Measurements from ENCODE around the gene SAMD14. TPM values are rescaled to one million over a fixed set of nuclear protein-coding genes. Genes with fewer than 3 reads are reported as not detected.

The SAMD14 gene
- total RNA-seq, 2 donors from 2014 or later = 2.5 to 7.4 TPM

- Histone ChIP-seq H3K4me1 (replicated peaks) (peaks cover 5% of the 10 kb centered on the region), H3K27me3 (replicated peaks; ENCODE audit: insufficient read depth) (no peaks in the 10 kb centered on the region), H3K27ac (peak overlapping the region; percentile 7 to 77), H3K36me3 (no peaks in the 10 kb centered on the region), H3K4me3 (no peak overlapping the region), H3K9me3 (no peaks in the 10 kb centered on the region)
- no peak for DNase-seq (ENCODE audit: low spot score)
- 21% methylated on average over 1 of the region's 1 CpG for WGBS
- TF ChIP-seq POLR2AphosphoS5 (IDR thresholded peaks at IDR 0.05) (no peak), CTCF (IDR thresholded peaks at IDR 0.05) (no peak), POLR2A (IDR thresholded peaks at IDR 0.05) (no peak)
- intact Hi-C loops (cut with DNase I) = loop anchor here (5.0 to 10.0 kb wide), 2 partner anchors 37 to 60 kb away; partner anchors contain the start of gene PDK2
Observed at GRCh38 chr17:50154604-50155003, 24.6 kb upstream of the SAMD14 start.

GRCh38 chr17:50153650-50154575 lies 24.0 kb upstream of the SAMD14 start:
- Histone ChIP-seq H3K4me3 (no peak overlapping the region), H3K27me3 (replicated peaks; ENCODE audit: insufficient read depth) (no peaks in the 10 kb centered on the region), H3K36me3 (no peaks in the 10 kb centered on the region), H3K4me1 (replicated peaks) (peaks cover 5% of the 10 kb centered on the region), H3K27ac (peak overlapping the region; percentile 24 to 77), H3K9me3 (no peaks in the 10 kb centered on the region)
- WGBS = 41% methylated on average over 16 of the region's 16 CpGs
- intact Hi-C loops (cut with DNase I) = loop anchor here (5.0 to 10.0 kb wide), 2 partner anchors 37 to 59 kb away; partner anchors contain the start of gene PDK2
- peak; percentile 47 for DNase-seq (ENCODE audit: low spot score)
- TF ChIP-seq POLR2AphosphoS5 (IDR thresholded peaks at IDR 0.05) (peak; percentile 75), CTCF (IDR thresholded peaks at IDR 0.05) (no peak)

GRCh38 chr17:50152736-50153135 lies 22.8 kb upstream of the SAMD14 start:
- H3K4me3 ChIP-seq = no peak overlapping the region
- 78% methylated on average over 7 of the region's 7 CpGs for WGBS
- H3K4me1 ChIP-seq (replicated peaks) = peaks cover 17% of the 10 kb centered on the region
- H3K9me3 ChIP-seq = no peaks in the 10 kb centered on the region
- peak overlapping the region; percentile 77 to 90 for H3K27ac ChIP-seq
- H3K27me3 ChIP-seq (replicated peaks; ENCODE audit: insufficient read depth) = no peaks in the 10 kb centered on the region
- no peaks in the 10 kb centered on the region for H3K36me3 ChIP-seq
- intact Hi-C loops (cut with DNase I) = loop anchor here (5.0 to 10.0 kb wide), 2 partner anchors 35 to 58 kb away; partner anchors contain the start of gene PDK2
- DNase-seq (ENCODE audit: low spot score) = no peak
- TF ChIP-seq POLR2AphosphoS5 (IDR thresholded peaks at IDR 0.05) (no peak), CTCF (IDR thresholded peaks at IDR 0.05) (no peak), POLR2A (IDR thresholded peaks at IDR 0.05) (no peak)

GRCh38 chr17:50151937-50152547 lies 22.1 kb upstream of the SAMD14 start:
- DNase-seq (ENCODE audit: low spot score) = peak; percentile 91
- H3K27ac ChIP-seq = peak overlapping the region; percentile 77 to 90
- WGBS = 3% methylated on average over 12 of the region's 12 CpGs
- intact Hi-C loops (cut with DNase I) = loop anchor here (5.0 to 10.0 kb wide), 2 partner anchors 35 to 57 kb away; partner anchors contain the start of gene PDK2
- TF ChIP-seq CTCF (IDR thresholded peaks at IDR 0.05) (peak in 2 of 4 experiments; percentile 18 to 41), POLR2A (IDR thresholded peaks at IDR 0.05) (peak; percentile 31), POLR2AphosphoS5 (IDR thresholded peaks at IDR 0.05) (peak; percentile 77)
- H3K4me3 ChIP-seq = peak overlapping the region; percentile 69 to 86
- peaks cover 19% of the 10 kb centered on the region for H3K4me1 ChIP-seq (replicated peaks)
- no peaks in the 10 kb centered on the region for H3K36me3 ChIP-seq
- H3K9me3 ChIP-seq = no peaks in the 10 kb centered on the region
- H3K27me3 ChIP-seq (replicated peaks; ENCODE audit: insufficient read depth) = no peaks in the 10 kb centered on the region
